Right lobe of liver (tissue), 4 donors: ENCODE results near the gene FRMPD4.

Experiments
- POLR2A ChIP-seq: fragments of 450-650 bp; IDR thresholded peaks from one replicate; pipeline ENCODE4 v1.6.1; 2017; ENCODE audit warnings: antibody characterized with exemption, mild to moderate bottlenecking
- TF ChIP-seq, protein P1 (sequence below), 4 donors: fragments of 200-600 bp in 3 of 4; fragments of 450-650 bp in 1 of 4; IDR thresholded peaks; one replicate each; pipeline versions ENCODE4 v1.5.1 to v1.8.0; 2016 to 2022; ENCODE audit warnings: antibody characterized with exemption in 4 of 4, mild to moderate bottlenecking in 2 of 4
- donor health status: DM: no; HTN: no; CAD: no.
- donor health status: DM: no; HTN: no; CAD: no.
- donor health status: DM: no; HTN: yes; CAD: no.

DNA sequence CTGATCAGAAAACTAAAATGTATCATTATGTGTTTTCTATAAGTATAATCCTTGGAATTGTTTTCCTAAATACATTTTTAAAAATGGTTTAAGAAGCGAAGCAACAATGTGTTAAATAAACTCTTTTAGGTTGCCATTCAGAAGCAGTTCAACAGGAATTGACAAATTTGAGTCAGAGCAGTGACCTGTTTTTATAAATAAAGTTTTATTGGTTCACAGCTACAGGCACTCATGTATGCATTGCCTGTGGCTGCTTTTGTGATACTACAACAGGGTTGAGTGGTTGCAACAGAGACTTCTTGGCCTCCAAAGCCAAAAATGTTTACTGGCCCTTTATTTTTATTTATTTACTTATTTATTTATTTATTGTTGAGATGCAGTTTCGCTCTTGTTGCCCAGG, 99.5 kb downstream of the FRMPD4 start:
- TF ChIP-seq, protein P1, sequence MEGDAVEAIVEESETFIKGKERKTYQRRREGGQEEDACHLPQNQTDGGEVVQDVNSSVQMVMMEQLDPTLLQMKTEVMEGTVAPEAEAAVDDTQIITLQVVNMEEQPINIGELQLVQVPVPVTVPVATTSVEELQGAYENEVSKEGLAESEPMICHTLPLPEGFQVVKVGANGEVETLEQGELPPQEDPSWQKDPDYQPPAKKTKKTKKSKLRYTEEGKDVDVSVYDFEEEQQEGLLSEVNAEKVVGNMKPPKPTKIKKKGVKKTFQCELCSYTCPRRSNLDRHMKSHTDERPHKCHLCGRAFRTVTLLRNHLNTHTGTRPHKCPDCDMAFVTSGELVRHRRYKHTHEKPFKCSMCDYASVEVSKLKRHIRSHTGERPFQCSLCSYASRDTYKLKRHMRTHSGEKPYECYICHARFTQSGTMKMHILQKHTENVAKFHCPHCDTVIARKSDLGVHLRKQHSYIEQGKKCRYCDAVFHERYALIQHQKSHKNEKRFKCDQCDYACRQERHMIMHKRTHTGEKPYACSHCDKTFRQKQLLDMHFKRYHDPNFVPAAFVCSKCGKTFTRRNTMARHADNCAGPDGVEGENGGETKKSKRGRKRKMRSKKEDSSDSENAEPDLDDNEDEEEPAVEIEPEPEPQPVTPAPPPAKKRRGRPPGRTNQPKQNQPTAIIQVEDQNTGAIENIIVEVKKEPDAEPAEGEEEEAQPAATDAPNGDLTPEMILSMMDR (IDR thresholded peaks at IDR 0.05): no peak
- TF ChIP-seq POLR2A: no peak
